HT1080 (cell line): ENCODE results near the gene SPRYD3. TPM values are rescaled to one million over a fixed set of nuclear protein-coding genes. Genes with fewer than 3 reads are reported as not detected.

Experiments
- DNase-seq: peaks from one replicate; pipeline ENCODE4 v3.0.0-alpha.2; 2015; ENCODE audit warnings: low read depth
- total RNA-seq: library from RNA; depleted of rRNA; stranded (reverse); fragments of >200 nt; shearing (Covaris generic); gene quantifications from 2 replicates; pipeline ENCODE4 v1.2.3, GENCODE V29; 2014

The SPRYD3 gene
- total RNA-seq, 1 experiment from 2014 or later = 12.7 TPM

GRCh38 chr12:53052419-53053217, 26.6 kb downstream of the SPRYD3 start:
- DNase-seq = peak; percentile 61

DNA sequence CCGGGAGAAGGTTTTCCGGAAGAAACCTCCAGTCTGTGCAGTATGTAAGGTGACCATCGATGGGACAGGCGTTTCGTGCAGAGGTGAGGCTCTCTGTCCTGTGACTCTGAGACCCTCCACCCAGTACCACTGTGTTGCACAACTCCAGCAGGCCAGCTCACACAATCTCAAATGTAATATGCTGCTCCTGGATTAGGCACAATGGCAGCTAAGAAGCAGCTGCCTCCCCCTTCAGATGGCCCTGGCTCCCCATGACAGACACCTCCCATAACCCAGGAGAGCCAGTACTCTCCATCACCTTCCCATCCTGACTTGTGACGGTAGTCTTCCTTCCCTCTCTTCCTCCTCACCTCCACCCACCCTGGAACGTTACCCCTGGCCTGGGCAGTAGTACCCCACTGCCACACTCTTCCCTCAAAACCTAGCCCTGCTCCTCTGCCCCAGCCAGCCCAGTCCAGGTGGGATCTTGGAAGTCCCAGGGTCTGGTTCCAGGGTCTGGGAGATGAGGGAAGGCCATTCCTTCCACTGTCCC, 27.2 kb downstream of the SPRYD3 start:
- no peak for DNase-seq

GRCh38 chr12:53051058-53051880, 27.9 kb downstream of the SPRYD3 start:
- DNase-seq = no peak

GRCh38 chr12:53050426-53051057, 28.6 kb downstream of the SPRYD3 start:
- DNase-seq = no peak

DNA sequence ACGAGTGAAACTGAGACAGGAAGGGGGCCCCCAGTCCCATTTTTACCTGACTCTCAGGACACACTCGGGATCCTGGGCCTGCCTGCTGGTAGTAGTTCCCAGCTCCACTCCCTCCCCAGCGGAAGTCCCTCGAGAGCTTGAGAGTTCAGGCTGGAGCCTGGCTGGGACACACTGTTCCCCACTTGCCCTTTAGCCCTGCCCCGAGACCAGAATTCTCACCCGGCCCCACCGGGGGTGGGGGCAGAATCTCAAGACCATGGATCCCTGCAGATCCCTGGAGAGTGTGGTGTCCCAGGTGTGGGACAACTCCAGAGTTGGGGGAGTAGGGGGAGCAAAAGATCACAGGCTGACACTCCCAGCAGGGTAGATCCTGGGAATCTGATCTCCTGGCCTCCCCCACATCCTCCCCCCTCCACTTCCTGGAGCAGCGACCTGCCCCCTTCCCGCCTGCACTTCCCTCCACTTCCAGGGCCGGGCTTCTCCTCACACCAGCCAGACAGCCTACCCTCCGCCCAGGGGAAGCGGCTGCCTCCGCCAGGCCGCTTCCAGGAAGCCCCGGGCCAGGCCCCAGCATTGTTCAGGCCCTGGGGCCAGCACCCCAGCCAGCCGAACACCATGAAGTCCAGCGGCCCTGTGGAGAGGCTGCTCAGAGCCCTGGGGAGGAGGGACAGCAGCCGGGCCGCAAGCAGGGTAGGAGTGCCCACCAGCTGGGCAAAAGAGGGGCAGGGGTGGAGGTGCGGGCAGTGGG, 29.4 kb downstream of the SPRYD3 start, which contains the start of gene TNS2:
Gene TNS2, plus strand, starts transcription at position 495 of the 748 bp plus-strand sequence. Its CDS starts 121 bp downstream, at position 616.
- peak; percentile 77 for DNase-seq

- DNase-seq = peak; percentile 49
These were observed 30.3 kb downstream of the SPRYD3 start for GRCh38 chr12:53048780-53049401.

- peak; percentile 71 for DNase-seq
These were observed 31.0 kb downstream of the SPRYD3 start for GRCh38 chr12:53048033-53048779.

- peak; percentile 69 for DNase-seq
These were observed 31.8 kb downstream of the SPRYD3 start for GRCh38 chr12:53047221-53048032.

DNA sequence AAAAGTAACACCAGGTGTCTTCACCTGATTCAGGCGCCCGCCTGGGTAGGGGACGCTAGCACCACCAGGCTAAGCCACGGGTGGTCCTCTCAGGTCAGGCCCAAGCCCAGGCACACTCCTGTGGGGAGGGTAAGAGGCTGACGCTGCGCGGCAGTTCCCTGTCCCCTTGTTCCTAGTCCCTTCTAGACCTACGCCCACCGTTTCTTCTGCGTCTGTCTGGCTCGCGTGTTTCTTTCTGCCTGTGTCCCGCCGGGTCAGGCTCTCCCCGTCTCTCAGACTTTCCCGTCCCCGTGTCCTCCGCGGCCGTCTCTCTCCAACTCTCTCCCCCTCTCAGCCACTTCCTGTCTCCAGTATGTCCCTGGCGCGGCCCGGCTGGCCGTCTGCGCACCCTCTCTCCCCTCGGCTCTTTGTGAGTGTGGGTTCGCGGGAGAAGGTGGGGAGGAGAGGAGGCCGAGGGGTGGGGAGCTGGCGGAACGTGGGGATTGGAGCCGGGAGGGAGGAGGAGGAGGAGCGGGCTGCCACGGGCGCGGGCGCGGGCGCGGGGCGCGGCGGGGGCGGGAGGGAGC, 32.5 kb downstream of the SPRYD3 start:
- DNase-seq = peak; percentile 82

GRCh38 chr12:53045696-53046045, 33.5 kb downstream of the SPRYD3 start:
- DNase-seq = no peak

DNA sequence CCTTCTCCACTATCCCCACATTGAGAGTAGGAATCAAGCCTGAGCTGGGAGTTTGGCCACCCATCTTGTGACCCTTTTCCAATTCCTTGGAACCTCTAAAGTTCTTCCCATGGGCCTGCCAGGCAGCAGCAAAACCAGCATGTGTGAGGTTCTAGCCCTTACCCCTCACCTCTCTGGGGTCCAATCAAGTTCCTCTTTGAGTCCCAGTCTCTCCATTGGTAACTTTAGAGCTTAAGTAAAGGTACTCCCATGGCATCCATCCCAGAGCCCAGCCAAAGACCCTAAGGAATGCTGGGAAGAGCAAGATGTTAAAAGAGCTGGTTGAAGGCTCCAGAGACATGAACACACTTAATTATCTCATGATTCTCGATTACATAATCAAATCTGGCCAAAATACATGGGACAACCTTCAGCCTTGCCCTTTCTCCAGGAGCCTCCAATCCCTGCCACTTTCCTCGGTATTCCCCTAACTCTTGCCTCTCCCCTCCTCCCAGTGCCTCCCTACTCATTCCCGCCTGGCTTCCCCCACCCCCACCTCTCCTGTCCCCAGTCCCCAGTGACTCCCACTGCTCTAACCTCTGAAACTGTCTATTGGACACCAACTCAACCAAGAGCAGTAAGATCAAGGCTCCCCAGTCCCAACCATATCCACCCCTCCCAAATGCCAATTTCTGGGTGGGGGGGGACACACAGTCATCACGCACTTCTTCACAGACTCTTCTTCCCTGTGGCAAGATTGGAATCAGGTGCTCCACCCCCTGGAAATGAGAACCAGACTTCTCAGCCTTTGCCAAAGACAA, 34.1 kb downstream of the SPRYD3 start:
- DNase-seq = no peak

- DNase-seq = no peak
These were observed 35.1 kb downstream of the SPRYD3 start for GRCh38 chr12:53044052-53044581.

DNA sequence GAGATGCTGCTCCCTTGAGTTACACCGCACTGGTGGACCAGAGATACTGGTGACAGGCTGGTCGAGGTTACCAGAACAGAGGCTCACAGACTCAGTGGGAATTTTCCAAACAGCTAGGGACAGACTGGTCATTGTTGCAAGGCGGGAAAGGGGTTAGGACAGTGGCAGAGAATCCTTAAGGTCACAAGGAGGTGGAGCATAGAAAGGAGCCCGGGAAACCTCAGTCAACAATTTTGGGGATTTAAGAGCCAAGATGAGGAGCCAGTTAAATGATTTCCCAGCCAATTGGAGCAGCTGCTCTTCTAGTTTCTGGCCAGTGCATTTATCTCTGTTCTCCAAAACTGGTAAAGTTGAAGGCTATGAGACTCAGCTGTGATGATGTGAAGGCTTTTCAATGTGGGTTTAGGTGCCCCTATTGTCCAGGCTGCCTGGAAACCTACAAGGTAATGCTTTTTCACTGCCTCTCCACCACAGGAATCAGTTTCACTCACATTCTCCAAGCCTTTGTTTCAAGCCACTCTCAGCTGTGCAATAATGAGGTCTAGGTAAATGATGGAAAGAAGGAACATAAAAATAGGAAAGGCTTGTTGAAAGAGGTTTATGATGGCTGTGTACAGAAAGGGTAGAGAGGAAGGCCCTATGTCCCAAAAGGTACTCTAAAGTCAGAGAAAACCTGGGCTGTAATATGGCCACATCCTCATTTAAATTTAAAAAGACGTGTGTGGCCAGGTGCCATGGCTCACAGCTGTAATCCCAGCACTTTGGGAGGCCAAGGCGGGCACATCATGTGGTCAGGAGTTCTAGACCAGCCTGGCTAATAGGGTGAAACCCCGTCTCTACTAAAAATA, 36.4 kb downstream of the SPRYD3 start:
- no peak for DNase-seq

DNA sequence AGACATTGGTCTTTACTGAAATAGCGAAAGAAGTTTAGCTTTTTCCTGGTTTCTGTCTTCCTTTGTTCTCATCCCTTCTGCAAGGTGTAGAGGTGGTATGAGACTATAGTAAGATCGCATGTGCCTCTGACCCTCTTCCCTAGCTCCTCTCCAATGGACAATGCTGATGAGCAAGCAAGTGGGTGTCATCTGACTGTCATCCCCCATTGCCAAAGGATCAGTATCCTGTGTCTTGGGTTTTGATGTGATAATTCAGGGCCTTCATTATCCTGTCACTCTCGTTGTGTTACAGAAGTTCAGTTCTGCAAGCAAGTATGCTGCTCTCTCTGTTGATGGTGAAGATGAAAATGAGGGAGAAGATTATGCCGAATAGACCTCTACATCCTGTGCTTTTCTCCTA, 39.3 kb downstream of the SPRYD3 start:
- no peak for DNase-seq

GRCh38 chr12:53036802-53037201, 42.4 kb downstream of the SPRYD3 start:
- DNase-seq = no peak

DNA sequence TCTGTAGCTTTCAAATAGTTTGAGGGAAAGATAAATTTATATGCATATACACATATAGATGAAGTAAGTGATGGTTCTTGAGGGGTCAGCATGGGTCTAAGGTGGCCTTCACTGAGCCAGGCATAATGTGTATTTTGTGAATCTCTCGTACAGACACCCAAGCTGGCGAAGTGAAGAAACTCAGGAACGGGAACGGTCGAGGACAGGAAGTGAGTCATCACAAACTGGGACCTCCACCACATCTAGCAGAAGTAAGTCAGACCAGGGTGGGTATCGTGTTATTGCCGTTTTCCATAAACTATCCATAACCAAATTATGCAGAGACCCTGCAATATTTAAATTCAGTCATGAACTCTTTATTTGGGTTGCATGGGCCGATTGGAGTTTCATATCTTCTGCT, 44.7 kb downstream of the SPRYD3 start:
- DNase-seq = no peak
